OCI-LY7 (cell line): Measurements from ENCODE around the gene HERC3. TPM values are rescaled to one million over a fixed set of nuclear protein-coding genes. Genes with fewer than 3 reads are reported as not detected.
A peak's percentile ranks its signal among the peaks of the same experiment; 100 is the strongest.

Source experiments
- BruUV-seq: library from RNA; stranded (reverse); fragments of 400-500 nt; replicated peaks from 2 replicates; lab custom pipeline; 2021; lab: Mats Ljungman, UMichigan
- CTCF ChIA-PET: fragments of 300-600 bp; sonication (Branson Sonifier 250); formaldehyde crosslinking; loops from one replicate; lab custom pipeline; 2022; ENCODE audit warnings: antibody characterized with exemption; ENCODE audit not compliant: unreplicated experiment; lab: Charles Lee
- POLR2A ChIA-PET: fragments of 300-600 bp; sonication (Branson Sonifier 250); formaldehyde crosslinking; loops from one replicate; lab custom pipeline; 2022; ENCODE audit warnings: antibody characterized with exemption; lab: Charles Lee
- DNase-seq: peaks from one replicate; pipeline ENCODE4 v3.0.0-alpha.2; 2015; ENCODE audit warnings: low spot score
- H2AFZ ChIP-seq: fragments of 200-600 bp; sonication (generic), shearing (Covaris generic); 2 replicates; pipeline ENCODE4 v1.6.1; 2014; ENCODE audit warnings: mild to moderate bottlenecking, antibody characterized with exemption, low read length, moderate library complexity
- H3K27ac ChIP-seq: fragments of 200-600 bp; sonication (generic); 2 replicates; pipeline ENCODE4 v1.5.1; 2014; ENCODE audit warnings: mixed run types, low read depth, mild to moderate bottlenecking, moderate library complexity, low read length, inconsistent platforms; ENCODE audit not compliant: poor library complexity, severe bottlenecking
- H3K36me3 ChIP-seq: fragments of 200-600 bp; sonication (generic); 2 replicates; pipeline ENCODE4 v1.6.1; 2014; ENCODE audit warnings: mild to moderate bottlenecking, antibody characterized with exemption, low read length, moderate library complexity, mixed read lengths; ENCODE audit not compliant: insufficient read depth
- H3K4me1 ChIP-seq: fragments of 200-600 bp; sonication (generic); 2 replicates; pipeline ENCODE4 v1.5.1; 2014; ENCODE audit warnings: mild to moderate bottlenecking, low read length; ENCODE audit not compliant: insufficient read depth, poor library complexity, severe bottlenecking
- H3K4me2 ChIP-seq: fragments of 200-600 bp; sonication (generic); 2 replicates; pipeline ENCODE4 v1.6.1; 2014; ENCODE audit warnings: mild to moderate bottlenecking, low read length
- H3K4me3 ChIP-seq: fragments of 200-600 bp; sonication (generic); 2 replicates; pipeline ENCODE4 v1.5.1; 2014; ENCODE audit warnings: mild to moderate bottlenecking, low read depth, low read length; ENCODE audit not compliant: poor library complexity, severe bottlenecking
- H3K79me2 ChIP-seq: fragments of 200-600 bp; sonication (generic); 2 replicates; pipeline ENCODE4 v1.6.1; 2016; ENCODE audit warnings: low read depth, mild to moderate bottlenecking, low read length, moderate library complexity, mixed read lengths; ENCODE audit not compliant: insufficient read depth
- H3K9me2 ChIP-seq: fragments of 200-600 bp; sonication (generic); 2 replicates; pipeline ENCODE4 v1.6.1; 2016; ENCODE audit warnings: mild to moderate bottlenecking, low read length, mixed read lengths; ENCODE audit not compliant: insufficient read depth
- H3K9me3 ChIP-seq: fragments of 200-600 bp; sonication (generic); 2 replicates; pipeline ENCODE4 v1.6.1; 2014; ENCODE audit warnings: mild to moderate bottlenecking, mixed run types, low read length, mixed read lengths
- H4K20me1 ChIP-seq: fragments of 200-600 bp; sonication (generic); 2 replicates; pipeline ENCODE4 v1.6.1; 2014; ENCODE audit warnings: mild to moderate bottlenecking, antibody characterized with exemption, low read length, moderate library complexity, mixed read lengths; ENCODE audit not compliant: insufficient read depth
- CTCF ChIP-seq: fragments of 200-600 bp; sonication (generic); conservative IDR thresholded peaks from 2 replicates; pipeline ENCODE4 v1.5.1; 2014; ENCODE audit warnings: mild to moderate bottlenecking, antibody characterized with exemption, low read length, moderate library complexity, mixed read lengths
- EZH2phosphoT487 ChIP-seq: fragments of 200-600 bp; sonication (generic); IDR thresholded peaks from 2 replicates; pipeline ENCODE4 v1.6.1; 2018; ENCODE audit warnings: low read depth, borderline replicate concordance, mild to moderate bottlenecking, mixed run types, antibody characterized with exemption, low read length, moderate library complexity, mixed read lengths
- intact Hi-C: fragments of 100-400 bp; cut with micrococcal nuclease; formaldehyde crosslinking; loops from one replicate; pipeline ENCODE4 v1.10.0; 2022; ENCODE audit not compliant: unreplicated experiment
- total RNA-seq, 2 experiments: library from RNA; depleted of rRNA in 1 of 2; stranded (reverse); fragments of >200 nt in 1 of 2; shearing (Covaris generic) in 1 of 2; gene quantifications; 2 replicates each; pipeline ENCODE4 v1.2.3, GENCODE V29; 2014 to 2022

HERC3 gene
- total RNA-seq, 2 experiments from 2014 or later: 9.2 to 22.9 TPM

DNA sequence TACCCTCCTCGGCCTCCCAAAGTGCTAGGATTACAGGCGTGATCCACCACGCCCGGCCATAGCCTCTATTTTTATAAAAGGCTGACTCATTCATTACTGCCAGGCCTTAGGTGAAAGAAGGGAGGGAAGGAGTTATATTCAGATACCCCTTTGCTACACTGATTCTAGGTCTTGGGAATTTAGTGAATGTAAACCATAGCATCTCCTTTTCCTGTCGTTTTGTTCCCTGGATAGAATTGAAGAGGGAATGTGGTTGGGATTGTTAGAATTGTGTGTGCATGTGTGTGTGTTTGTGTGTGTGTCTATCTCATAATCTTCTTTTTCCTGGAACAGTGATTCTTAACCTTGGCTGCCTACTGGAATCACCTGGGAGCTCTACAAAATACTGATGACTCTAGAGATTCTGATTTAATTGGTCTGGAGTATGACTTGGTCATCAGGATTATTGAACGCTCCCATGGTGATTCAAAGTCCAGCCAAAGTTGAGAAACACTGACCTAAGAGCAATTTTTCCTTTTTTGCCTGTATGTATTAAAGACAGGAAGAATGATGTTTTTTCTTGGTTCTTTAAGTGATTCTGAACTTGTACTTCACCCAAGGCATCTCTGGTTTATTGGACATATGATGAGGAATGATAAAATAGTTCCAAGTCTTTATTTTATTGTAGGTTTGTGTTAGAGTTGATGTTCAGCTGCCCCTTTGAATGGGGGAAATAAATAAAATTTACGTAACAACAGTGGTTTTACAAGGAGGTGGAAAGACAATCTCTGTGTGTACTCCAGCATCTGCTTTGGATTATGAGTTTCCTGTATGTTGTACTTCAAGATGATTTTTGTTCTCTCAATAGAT lies 68.4 kb downstream of the HERC3 start:
- H3K27ac ChIP-seq: no peak overlapping the region
- ChIA-PET CTCF (no interaction called here), POLR2A (interaction anchor here (0.6 to 0.7 kb wide), 2 partner anchors 343 to 1515 kb away, joined by 3 to 6 read pairs; no protein-coding TSS in a partner anchor)
- no peak overlapping the region for H2AFZ ChIP-seq
- no peak overlapping the region for H3K4me3 ChIP-seq
- no peak overlapping the region for H3K4me2 ChIP-seq
- DNase-seq: no peak
- BruUV-seq: no TSS peak
- H4K20me1 ChIP-seq: no peaks in the 10 kb centered on the region
- H3K4me1 ChIP-seq: no peaks in the 10 kb centered on the region
- H3K79me2 ChIP-seq: no peaks in the 10 kb centered on the region
- H3K9me3 ChIP-seq: no peaks in the 10 kb centered on the region
- no peaks in the 10 kb centered on the region for H3K9me2 ChIP-seq
- TF ChIP-seq CTCF (no peak), EZH2phosphoT487 (no peak)
- intact Hi-C loops: no loop called here
- no peaks in the 10 kb centered on the region for H3K36me3 ChIP-seq

GRCh38 chr4:88661739-88662138 lies 69.5 kb downstream of the HERC3 start:
- no peak for DNase-seq
- Histone ChIP-seq H2AFZ (no peak overlapping the region), H3K4me2 (no peak overlapping the region), H3K27ac (no peak overlapping the region), H3K9me2 (no peaks in the 10 kb centered on the region), H3K36me3 (no peaks in the 10 kb centered on the region), H3K4me3 (no peak overlapping the region), H3K9me3 (no peaks in the 10 kb centered on the region), H3K4me1 (no peaks in the 10 kb centered on the region), H3K79me2 (no peaks in the 10 kb centered on the region), H4K20me1 (no peaks in the 10 kb centered on the region)
- no TSS peak for BruUV-seq
- ChIA-PET CTCF (no interaction called here), POLR2A (interaction anchor here (0.6 to 1.6 kb wide), 2 partner anchors 11 to 409 kb away, joined by 3 read pairs; no protein-coding TSS in a partner anchor)
- intact Hi-C loops: no loop called here
- TF ChIP-seq EZH2phosphoT487 (no peak), CTCF (no peak)

- Histone ChIP-seq H3K27ac (no peak overlapping the region), H3K4me2 (no peak overlapping the region)
- POLR2A ChIA-PET: interaction anchor here (0.9 kb wide), 1 partner anchor 11 kb away, joined by 3 read pairs; no protein-coding TSS in a partner anchor
Observed at GRCh38 chr4:88672987-88673386, 80.7 kb downstream of the HERC3 start.

More at GRCh38 chr4:88672987-88673386, 80.7 kb downstream of the HERC3 start:
- no peaks in the 10 kb centered on the region for H4K20me1 ChIP-seq
- H3K9me3 ChIP-seq: no peaks in the 10 kb centered on the region
- no peaks in the 10 kb centered on the region for H3K79me2 ChIP-seq
- no peak overlapping the region for H2AFZ ChIP-seq
- no TSS peak for BruUV-seq
- H3K36me3 ChIP-seq: no peaks in the 10 kb centered on the region
- H3K4me3 ChIP-seq: no peak overlapping the region
- H3K9me2 ChIP-seq: no peaks in the 10 kb centered on the region
- intact Hi-C loops: no loop called here
- DNase-seq: peak; percentile 32
- H3K4me1 ChIP-seq: no peaks in the 10 kb centered on the region
- CTCF ChIA-PET: interaction anchor here (0.6 kb wide), 1 partner anchor 57 kb away, joined by 3 read pairs; no protein-coding TSS in a partner anchor
- TF ChIP-seq CTCF (peak; percentile 83), EZH2phosphoT487 (no peak)
